T47D (cell line): ENCODE results near the gene PTP4A1.
A peak's percentile ranks its signal among the peaks of the same experiment; 100 is the strongest.

Source experiments
- DNase-seq, 2 experiments: peaks; one replicate each; pipeline versions ENCODE4 v3.0.0 to v3.0.0-alpha.2; 2011 to 2012; ENCODE audit warnings: low read depth in 1 of 2, low spot score in 1 of 2
- JUND ChIP-seq: IDR thresholded peaks from 2 replicates; pipeline ENCODE4 v1.6.1; 2012; ENCODE audit warnings: low read depth
- in situ Hi-C: cut with HindIII; loops from 2 replicates; pipeline ENCODE4 v1.10.0; 2016; ENCODE audit warnings: low sequenced_read_pairs, low pct_unique_long_range_greater_than_20kb

Gene PTP4A1

GRCh38 chr6:63538550-63538949, 33.7 kb upstream of the PTP4A1 start:
- no peak for TF ChIP-seq JUND
- no peak for DNase-seq
- in situ Hi-C loops: no loop called here

- in situ Hi-C loops: no loop called here
- TF ChIP-seq JUND: no peak
- no peak for DNase-seq
Observed at GRCh38 chr6:63543001-63543400, 29.3 kb upstream of the PTP4A1 start.

GRCh38 chr6:63543982-63544381, 28.3 kb upstream of the PTP4A1 start:
- DNase-seq: no peak
- TF ChIP-seq JUND: no peak
- in situ Hi-C loops: no loop called here

GRCh38 chr6:63546236-63546635, 26.0 kb upstream of the PTP4A1 start:
- no peak for DNase-seq
- TF ChIP-seq JUND: no peak
- in situ Hi-C loops: no loop called here

GRCh38 chr6:63546697-63547096, 25.6 kb upstream of the PTP4A1 start:
- TF ChIP-seq JUND: no peak
- in situ Hi-C loops: no loop called here
- no peak for DNase-seq

GRCh38 chr6:63549076-63549475, 23.2 kb upstream of the PTP4A1 start:
- TF ChIP-seq JUND: no peak
- in situ Hi-C loops: no loop called here
- DNase-seq: no peak

- in situ Hi-C loops: no loop called here
- no peak for TF ChIP-seq JUND
- no peak for DNase-seq
Observed at GRCh38 chr6:63553208-63553607, 19.1 kb upstream of the PTP4A1 start.

- TF ChIP-seq JUND: no peak
- DNase-seq: no peak
- in situ Hi-C loops: no loop called here
Observed at GRCh38 chr6:63553900-63554299, 18.4 kb upstream of the PTP4A1 start.

- no peak for TF ChIP-seq JUND
- in situ Hi-C loops: no loop called here
- DNase-seq: no peak
Observed at GRCh38 chr6:63554782-63555181, 17.5 kb upstream of the PTP4A1 start.

GRCh38 chr6:63556369-63556768, 15.9 kb upstream of the PTP4A1 start:
- in situ Hi-C loops: no loop called here
- DNase-seq: no peak
- TF ChIP-seq JUND: no peak

- TF ChIP-seq JUND: no peak
- no peak for DNase-seq
- in situ Hi-C loops: no loop called here
Observed at GRCh38 chr6:63558278-63558677, 14.0 kb upstream of the PTP4A1 start.

- no peak for TF ChIP-seq JUND
- in situ Hi-C loops: no loop called here
- DNase-seq: peak in 1 of 2 experiments; percentile 44
Observed at GRCh38 chr6:63560801-63561287, 11.4 kb upstream of the PTP4A1 start.

- DNase-seq: no peak
- TF ChIP-seq JUND: no peak
- in situ Hi-C loops: no loop called here
Observed at GRCh38 chr6:63561288-63561687, 11.0 kb upstream of the PTP4A1 start.

GRCh38 chr6:63563235-63563634, 9.0 kb upstream of the PTP4A1 start:
- no peak for DNase-seq
- no peak for TF ChIP-seq JUND
- in situ Hi-C loops: no loop called here
